IMR-90 (cell line): Measurements from ENCODE around the gene ABI3BP. TPM values are rescaled to one million over a fixed set of nuclear protein-coding genes. Genes with fewer than 3 reads are reported as not detected.

Source experiments
- ATAC-seq: fragments of 200-7000 bp; cut with Tn5 transposase; 2 replicates; pipeline ENCODE4 v1.9.1; 2020; ENCODE audit warnings: low read depth, mild to moderate bottlenecking, moderate library complexity
- BruUV-seq: library from RNA; stranded (reverse); fragments of 400-500 nt; replicated peaks from 2 replicates; lab custom pipeline; 2021; lab: Mats Ljungman, UMichigan
- CTCF ChIA-PET: fragments of 300-600 bp; formaldehyde crosslinking; extraction: SDS; loops from one replicate; lab custom pipeline; 2021; ENCODE audit warnings: antibody characterized with exemption; lab: Yijun Ruan, JAX
- POLR2A ChIA-PET: fragments of 300-600 bp; sonication (Branson Sonifier 250); formaldehyde crosslinking; loops from one replicate; lab custom pipeline; 2022; ENCODE audit warnings: antibody characterized with exemption; ENCODE audit not compliant: unreplicated experiment; lab: Charles Lee
- DNase-seq: peaks from one replicate; pipeline ENCODE4 v3.0.0; 2013
- H2AFZ ChIP-seq: replicated peaks from 2 replicates; pipeline ENCODE3; 2013; ENCODE audit warnings: low read length, mild to moderate bottlenecking; ENCODE audit not compliant: poor library complexity
- H2AK5ac ChIP-seq: 2 replicates; pipeline ENCODE4 v1.6.1; 2013; ENCODE audit warnings: low read depth, low read length, inconsistent platforms
- H2AK9ac ChIP-seq: replicated peaks from 2 replicates; pipeline ENCODE3; 2013; ENCODE audit warnings: mild to moderate bottlenecking, low read depth, low read length, moderate library complexity; ENCODE audit not compliant: poor library complexity
- H2BK120ac ChIP-seq: 2 replicates; pipeline ENCODE4 v1.6.1; 2013; ENCODE audit warnings: low read depth, low read length, inconsistent platforms
- H2BK15ac ChIP-seq: 3 replicates; pipeline ENCODE4 v1.6.1; 2013; ENCODE audit warnings: low read depth, low read length, inconsistent platforms
- H2BK20ac ChIP-seq: 2 replicates; pipeline ENCODE4 v1.6.1; 2013; ENCODE audit warnings: low read depth, mild to moderate bottlenecking, inconsistent platforms, low read length, moderate library complexity
- H2BK5ac ChIP-seq: 2 replicates; pipeline ENCODE4 v1.6.1; 2013; ENCODE audit warnings: mild to moderate bottlenecking, low read depth, low read length, inconsistent platforms; ENCODE audit not compliant: poor library complexity, severe bottlenecking
- H3K14ac ChIP-seq: replicated peaks from 2 replicates; pipeline ENCODE4 v1.6.1; 2013; ENCODE audit warnings: low read depth, low read length, inconsistent platforms
- H3K18ac ChIP-seq: 2 replicates; pipeline ENCODE4 v1.6.1; 2013; ENCODE audit warnings: low read depth, low read length, control low read depth
- H3K23ac ChIP-seq: 2 replicates; pipeline ENCODE4 v1.6.1; 2013; ENCODE audit warnings: low read depth, low read length, inconsistent platforms
- H3K27ac ChIP-seq: 2 replicates; pipeline ENCODE4 v1.5.1; 2013; ENCODE audit warnings: mild to moderate bottlenecking, control low read depth, low read length; ENCODE audit not compliant: insufficient read depth
- H3K27me3 ChIP-seq: 2 replicates; pipeline ENCODE4 v1.6.1; 2013; ENCODE audit warnings: low read length; ENCODE audit not compliant: control insufficient read depth, insufficient read depth
- H3K36me3 ChIP-seq: 2 replicates; pipeline ENCODE4 v1.6.1; 2013; ENCODE audit warnings: low read length, mixed read lengths; ENCODE audit not compliant: control insufficient read depth, insufficient read depth
- H3K4ac ChIP-seq: 2 replicates; pipeline ENCODE4 v1.6.1; 2013; ENCODE audit warnings: low read depth, low read length, inconsistent platforms
- H3K4me1 ChIP-seq: 2 replicates; pipeline ENCODE4 v1.6.1; 2013; ENCODE audit warnings: low read length, mixed read lengths; ENCODE audit not compliant: control insufficient read depth, insufficient read depth
- H3K4me2 ChIP-seq: 2 replicates; pipeline ENCODE4 v1.6.1; 2013; ENCODE audit warnings: low read depth, mild to moderate bottlenecking, control low read depth, low read length, moderate library complexity
- H3K4me3 ChIP-seq: 2 replicates; pipeline ENCODE4 v1.5.1; 2013; ENCODE audit warnings: low read depth, mild to moderate bottlenecking, control low read depth, low read length, moderate library complexity; ENCODE audit not compliant: insufficient read depth
- H3K56ac ChIP-seq: 2 replicates; pipeline ENCODE4 v1.6.1; 2013; ENCODE audit warnings: low read length, inconsistent platforms; ENCODE audit not compliant: insufficient read depth; ENCODE audit errors: extremely low read depth
- H3K79me1 ChIP-seq, 2 experiments: 2 replicates each; pipeline ENCODE4 v1.6.1; 2013; ENCODE audit warnings: low read length in 2 of 2, inconsistent platforms in 1 of 2, low read depth in 1 of 2
- H3K9ac ChIP-seq: 2 replicates; pipeline ENCODE4 v1.6.1; 2013; ENCODE audit warnings: low read depth, low read length, control low read depth
- H3K9me1 ChIP-seq: 2 replicates; pipeline ENCODE4 v1.6.1; 2013; ENCODE audit warnings: low read length, inconsistent platforms; ENCODE audit not compliant: insufficient read depth
- H3K9me3 ChIP-seq: 2 replicates; pipeline ENCODE4 v1.6.1; 2013; ENCODE audit warnings: low read length; ENCODE audit not compliant: control insufficient read depth, insufficient read depth
- H4K20me1 ChIP-seq: 2 replicates; pipeline ENCODE4 v1.6.1; 2013; ENCODE audit warnings: low read length, inconsistent platforms; ENCODE audit not compliant: insufficient read depth
- H4K5ac ChIP-seq: 2 replicates; pipeline ENCODE4 v1.6.1; 2013; ENCODE audit warnings: mild to moderate bottlenecking, low read depth, low read length, control low read depth
- H4K8ac ChIP-seq, 2 experiments: 2 replicates each; pipeline ENCODE4 v1.6.1; 2013; ENCODE audit warnings: low read depth in 2 of 2, low read length in 2 of 2, control low read depth in 1 of 2, inconsistent platforms in 1 of 2
- H4K91ac ChIP-seq: 2 replicates; pipeline ENCODE4 v1.6.1; 2013; ENCODE audit warnings: low read depth, low read length, inconsistent platforms; ENCODE audit not compliant: insufficient read depth
- BHLHE40 ChIP-seq: fragments of 150-350 bp; IDR thresholded peaks from 2 replicates; pipeline ENCODE4 v1.6.1; 2016; ENCODE audit warnings: mild to moderate bottlenecking, low read depth, low read length
- CEBPB ChIP-seq: IDR thresholded peaks from 2 replicates; pipeline ENCODE4 v1.6.1; 2012; ENCODE audit warnings: low read depth, low read length, improper control_type of control experiment
- CHD1 ChIP-seq: IDR thresholded peaks from 2 replicates; pipeline ENCODE4 v1.6.1; 2012; ENCODE audit warnings: low read depth, low read length, improper control_type of control experiment
- FOS ChIP-seq: fragments of 150-350 bp; IDR thresholded peaks from 2 replicates; pipeline ENCODE4 v1.6.1; 2016; ENCODE audit warnings: low read depth, low read length
- MAFK ChIP-seq: IDR thresholded peaks from 2 replicates; pipeline ENCODE4 v1.6.1; 2012; ENCODE audit warnings: low read depth, low read length, improper control_type of control experiment
- MXI1 ChIP-seq: IDR thresholded peaks from 2 replicates; pipeline ENCODE4 v1.6.1; 2012; ENCODE audit warnings: low read depth, mild to moderate bottlenecking, low read length, moderate library complexity, borderline replicate concordance
- NFE2L2 ChIP-seq: fragments of 150-350 bp; IDR thresholded peaks from 2 replicates; pipeline ENCODE4 v1.6.1; 2016; ENCODE audit warnings: low read depth, mild to moderate bottlenecking, low read length
- RCOR1 ChIP-seq: IDR thresholded peaks from 2 replicates; pipeline ENCODE4 v1.6.1; 2012; ENCODE audit warnings: mild to moderate bottlenecking, low read length, improper control_type of control experiment; ENCODE audit not compliant: insufficient replicate concordance
- RFX5 ChIP-seq: IDR thresholded peaks from 2 replicates; pipeline ENCODE4 v1.8.0; 2012; ENCODE audit warnings: low read depth, mild to moderate bottlenecking, low read length, moderate library complexity
- SMC3 ChIP-seq: fragments of 150-350 bp; IDR thresholded peaks from 2 replicates; pipeline ENCODE4 v1.6.1; 2016; ENCODE audit warnings: low read depth, mild to moderate bottlenecking, antibody characterized with exemption, low read length, moderate library complexity
- WGBS, 2 experiments: methylation state at CpG; one replicate each; pipeline versions ENCODE4 v1.1.5 to v1.1.7; 2013; ENCODE audit warnings: missing lambda C conversion rate in 2 of 2; ENCODE audit not compliant: insufficient read length in 1 of 2; ENCODE audit errors: extremely low coverage in 2 of 2; 5-methylcytosine and 5-hydroxymethylcytosine counted together
- dilution Hi-C: fragments of 300-500 bp; cut with HindIII; formaldehyde crosslinking; loops from one replicate; pipeline ENCODE4 v1.14.3; 2018; ENCODE audit warnings: low sequenced_read_pairs; ENCODE audit not compliant: unreplicated experiment
- in situ Hi-C: fragments of 300-500 bp; cut with MboI; formaldehyde crosslinking; loops from 3 replicates; pipeline ENCODE4 v1.14.3; 2019; ENCODE audit warnings: low sequenced_read_pairs, inconsistent platforms, mixed read lengths
- intact Hi-C: fragments of 100-400 bp; cut with micrococcal nuclease; formaldehyde crosslinking; loops from 2 replicates; pipeline ENCODE4 v1.10.0; 2022
- polyA plus RNA-seq, 3 experiments: library from polyadenylated mRNA; depleted of rRNA; stranded (reverse); fragments of >200 nt; gene quantifications; 2 replicates each; pipeline ENCODE4 v1.2.3, GENCODE V29; 2012; ENCODE audit warnings: low replicate concordance in 1 of 3
- total RNA-seq: library from RNA; depleted of rRNA; stranded (reverse); fragments of >200 nt; gene quantifications from 2 replicates; pipeline ENCODE4 v1.2.3, GENCODE V29; 2012
- TF ChIP-seq, protein P1 (sequence below): fragments of 150-350 bp; IDR thresholded peaks from 2 replicates; pipeline ENCODE4 v1.6.1; 2017; ENCODE audit warnings: mild to moderate bottlenecking, antibody characterized with exemption, low read length, low read depth

ABI3BP gene
- total and polyA plus RNA-seq, 2 of the 4 experiments (the other 2 are of a cell fraction), result 3.0 to 26.7 TPM

DNA sequence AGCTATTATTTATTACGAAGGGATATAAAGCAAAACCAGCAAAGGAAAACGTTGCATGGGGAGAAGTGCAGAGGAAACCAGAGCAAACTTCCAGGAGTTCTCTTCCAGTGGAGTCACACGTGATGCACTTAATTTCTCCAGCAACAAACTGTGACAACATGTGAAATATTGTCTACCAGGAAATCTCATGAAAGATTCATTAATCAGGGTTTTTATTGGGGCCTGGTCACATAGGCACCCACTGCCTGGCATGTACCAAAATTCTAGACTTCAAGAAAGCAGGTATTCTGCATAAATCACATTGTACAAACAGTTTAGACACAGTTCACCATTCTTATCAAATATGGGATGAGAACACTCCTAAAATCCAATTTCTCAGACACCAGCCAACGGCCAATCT lies 289.4 kb downstream of the ABI3BP start:
- intact Hi-C loops, result no loop called here
- DNase-seq (no peak), ATAC-seq (no peak)
- Histone ChIP-seq H3K9ac (no peak overlapping the region), H4K8ac (no peak overlapping the region), H3K79me1 (0 out of 4 replicates have a peak, but pooled peaks cover 0 to 4% of the 10 kb centered on the region in 2 experiments), H4K91ac (no peak overlapping the region), H3K4me1 (no peaks in the 10 kb centered on the region; the same call in 1 of the 2 replicates), H3K9me3 (no peaks in the 10 kb centered on the region), H3K27me3 (peaks cover 2% of the 10 kb centered on the region; the same call in 1 of the 2 replicates), H2BK120ac (no peak overlapping the region), H4K5ac (no peak overlapping the region), H3K4ac (no peak overlapping the region), H2BK15ac (no peak overlapping the region), H2AK5ac (no peak overlapping the region), H2BK20ac (no peak overlapping the region), H3K4me3 (no peak overlapping the region), H2BK5ac (no peak overlapping the region), H2AFZ (no peak overlapping the region), H3K4me2 (no peak overlapping the region), H3K56ac (no peak overlapping the region), H4K20me1 (no peaks in the 10 kb centered on the region), H3K9me1 (no peaks in the 10 kb centered on the region), H3K14ac (no peak overlapping the region), H3K18ac (no peak overlapping the region), H3K27ac (no peak overlapping the region), H3K36me3 (no peaks in the 10 kb centered on the region), H2AK9ac (no peak overlapping the region), H3K23ac (no peak overlapping the region)
- POLR2A ChIA-PET, result no interaction called here
- dilution Hi-C loops, result no loop called here
- in situ Hi-C loops, result no loop called here
- 50% methylated on average over 1 of the region's 4 CpGs; no CpG with 5 or more reads in 1 of the 2 experiments for WGBS, 2 experiments
- BruUV-seq, result no TSS peak
- CTCF ChIA-PET, result interaction anchor here (0.9 to 1.0 kb wide), 2 partner anchors 12 to 83 kb away, joined by 3 to 4 read pairs; no protein-coding TSS in a partner anchor
- TF ChIP-seq SMC3 (no peak), NFE2L2 (no peak), RFX5 (no peak), BHLHE40 (no peak), MAFK (no peak), MXI1 (no peak), CEBPB (no peak), RCOR1 (no peak), CHD1 (no peak), FOS (no peak)
- TF ChIP-seq, protein P1, sequence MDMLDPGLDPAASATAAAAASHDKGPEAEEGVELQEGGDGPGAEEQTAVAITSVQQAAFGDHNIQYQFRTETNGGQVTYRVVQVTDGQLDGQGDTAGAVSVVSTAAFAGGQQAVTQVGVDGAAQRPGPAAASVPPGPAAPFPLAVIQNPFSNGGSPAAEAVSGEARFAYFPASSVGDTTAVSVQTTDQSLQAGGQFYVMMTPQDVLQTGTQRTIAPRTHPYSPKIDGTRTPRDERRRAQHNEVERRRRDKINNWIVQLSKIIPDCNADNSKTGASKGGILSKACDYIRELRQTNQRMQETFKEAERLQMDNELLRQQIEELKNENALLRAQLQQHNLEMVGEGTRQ, result no peak
